ENCODE results near the gene COL23A1. TPM values are rescaled to one million over a fixed set of nuclear protein-coding genes. Genes with fewer than 3 reads are reported as not detected.
"Not testable (repeated sequence)": the region's sequence is repeated elsewhere in the genome, so short reads cannot be mapped to it uniquely, and the experiment has no call there.

The COL23A1 gene
- total and polyA plus RNA-seq, 2 donors: 0.87 to 0.90 TPM

DNA sequence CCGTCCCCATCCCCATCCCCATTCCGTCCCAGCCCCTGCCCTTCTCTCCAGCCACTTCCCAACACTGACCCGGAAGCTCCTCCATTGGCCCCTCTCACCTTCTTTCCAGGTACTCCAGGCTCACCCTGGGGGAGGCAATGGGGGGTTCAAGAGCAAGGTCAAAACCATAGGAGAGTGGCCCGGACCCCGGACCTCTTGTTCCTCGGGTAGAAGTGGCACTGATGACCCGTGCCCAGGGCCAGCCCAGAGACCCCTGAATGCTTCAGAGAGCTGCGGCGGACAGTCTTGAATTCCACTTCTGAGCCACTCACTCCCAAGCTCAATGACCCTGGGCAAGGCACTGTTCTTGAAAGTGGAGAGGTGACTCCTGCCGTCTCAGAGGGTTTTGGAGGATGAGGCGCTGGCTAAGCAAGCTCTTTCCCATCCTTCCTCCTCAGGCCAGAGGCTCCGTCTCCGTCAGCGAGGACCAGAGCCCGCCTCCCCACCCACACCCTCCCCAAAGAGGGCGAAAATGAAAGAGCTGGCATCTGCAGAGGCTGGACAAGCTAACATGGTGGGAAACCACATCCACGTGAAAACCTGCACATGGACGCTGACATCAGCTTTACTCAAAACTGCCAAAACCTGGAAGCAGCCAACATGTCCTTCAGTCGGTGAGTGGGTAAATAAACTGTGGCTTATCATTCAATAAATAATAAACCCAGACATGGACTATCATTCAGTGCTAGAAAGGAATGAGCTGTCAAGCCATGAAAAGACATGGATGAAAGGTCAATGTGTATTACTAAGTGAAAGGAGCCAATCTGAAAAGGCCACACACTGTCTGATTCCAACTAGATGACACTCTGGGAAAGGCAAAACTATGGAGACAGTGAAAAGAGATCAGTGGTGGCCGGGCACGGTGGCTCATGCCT lies 330.3 kb downstream of the COL23A1 start:
- DNase-seq (ENCODE audit: extremely low spot score): no peak
- H3K36me3 ChIP-seq (ENCODE audit: insufficient read depth): no peaks in the 10 kb centered on the region
- H3K4me1 ChIP-seq (ENCODE audit: insufficient read depth): no peaks in the 10 kb centered on the region
- no peak overlapping the region for H3K4me3 ChIP-seq (ENCODE audit: low read depth, low read length)
- WGBS: 81% methylated on average over 21 of the region's 21 CpGs
- H3K27ac ChIP-seq (ENCODE audit: low read depth): no peak overlapping the region

DNA sequence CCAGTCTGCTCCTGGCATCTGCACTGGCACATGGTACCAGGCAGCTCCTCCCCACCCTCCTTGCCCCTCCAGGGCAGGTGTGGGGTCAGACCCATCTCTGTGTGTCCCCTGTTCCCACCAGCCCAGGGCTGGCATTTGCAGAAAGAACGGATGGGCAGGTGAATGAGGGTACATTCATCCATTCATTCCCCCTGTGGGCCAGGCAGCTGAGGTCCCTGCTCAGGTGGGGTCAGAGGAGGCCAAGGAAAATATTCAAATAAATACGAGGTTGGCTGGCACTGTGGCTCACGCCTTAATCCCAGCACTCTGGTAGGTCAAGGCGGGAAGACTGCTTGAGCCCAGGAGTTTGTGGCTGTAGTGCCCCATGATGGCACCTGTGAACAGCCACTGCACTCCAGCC lies 332.5 kb downstream of the COL23A1 start:
- Histone ChIP-seq H3K27ac (ENCODE audit: low read depth) (no peak overlapping the region), H3K4me1 (ENCODE audit: insufficient read depth) (no peaks in the 10 kb centered on the region), H3K36me3 (ENCODE audit: insufficient read depth) (no peaks in the 10 kb centered on the region), H3K4me3 (ENCODE audit: low read depth, low read length) (no peak overlapping the region)
- no peak for DNase-seq (ENCODE audit: extremely low spot score)
- WGBS: 87% methylated on average over 4 of the region's 4 CpGs

- no peak for DNase-seq (ENCODE audit: extremely low spot score)
- WGBS: 76% methylated on average over 19 of the region's 19 CpGs
- no peaks in the 10 kb centered on the region for H3K36me3 ChIP-seq (ENCODE audit: insufficient read depth)
- H3K27ac ChIP-seq (ENCODE audit: low read depth): no peak overlapping the region
- no peaks in the 10 kb centered on the region for H3K4me1 ChIP-seq (ENCODE audit: insufficient read depth)
- H3K4me3 ChIP-seq (ENCODE audit: low read depth, low read length): no peak overlapping the region
These were observed 333.4 kb downstream of the COL23A1 start for GRCh38 chr5:178256746-178257145.

DNA sequence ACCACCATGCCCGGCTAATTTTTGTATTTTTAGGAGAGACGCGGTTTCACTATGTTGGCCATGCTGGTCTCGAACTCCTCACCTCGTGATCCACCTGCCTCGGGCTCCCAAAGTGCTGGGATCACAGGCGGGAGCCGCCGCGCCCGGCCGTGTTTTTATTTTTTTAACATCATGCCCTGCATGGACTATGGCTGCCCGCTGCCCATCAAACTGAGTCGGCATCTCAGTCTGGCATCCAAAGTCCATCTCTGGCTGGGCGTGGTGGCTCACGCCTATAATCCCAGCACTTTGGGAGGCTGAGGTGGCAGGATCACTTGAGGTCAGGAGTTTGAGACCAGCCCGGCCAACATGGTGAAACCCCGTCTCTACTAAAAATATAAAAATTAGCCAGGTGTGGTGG lies 336.6 kb downstream of the COL23A1 start:
- DNase-seq (ENCODE audit: extremely low spot score); H3K4me3 ChIP-seq (ENCODE audit: low read depth, low read length); H3K27ac ChIP-seq (ENCODE audit: low read depth); H3K4me1 ChIP-seq (ENCODE audit: insufficient read depth); H3K36me3 ChIP-seq (ENCODE audit: insufficient read depth): not testable (repeated sequence)
- 90% methylated on average over 18 of the region's 18 CpGs for WGBS

- DNase-seq (ENCODE audit: extremely low spot score): no peak
- WGBS: 77% methylated on average over 8 of the region's 8 CpGs
- no peaks in the 10 kb centered on the region for H3K4me1 ChIP-seq (ENCODE audit: insufficient read depth)
- no peak overlapping the region for H3K27ac ChIP-seq (ENCODE audit: low read depth)
- H3K36me3 ChIP-seq (ENCODE audit: insufficient read depth): no peaks in the 10 kb centered on the region
- H3K4me3 ChIP-seq (ENCODE audit: low read depth, low read length): no peak overlapping the region
These were observed 337.9 kb downstream of the COL23A1 start for GRCh38 chr5:178252258-178252657.

DNA sequence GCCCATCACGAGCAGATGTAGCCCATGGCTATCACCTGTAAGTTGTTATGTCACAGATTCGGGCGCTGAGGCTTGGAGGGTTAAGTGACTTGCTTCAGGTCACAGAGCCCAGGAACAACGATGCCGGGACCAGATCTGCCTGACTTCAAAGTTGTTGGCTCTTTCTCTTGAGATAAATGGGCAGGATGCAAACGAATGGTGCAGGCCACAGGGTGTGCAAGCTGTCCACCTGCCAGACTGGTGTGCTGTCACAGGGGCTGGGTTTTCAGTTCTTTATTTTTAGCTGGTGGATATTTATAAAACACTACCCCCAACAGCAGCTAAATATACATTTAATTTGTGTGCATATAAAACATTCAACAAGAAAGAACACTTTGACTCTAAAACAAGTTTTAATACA lies 339.9 kb downstream of the COL23A1 start:
- H3K36me3 ChIP-seq (ENCODE audit: insufficient read depth): no peaks in the 10 kb centered on the region
- H3K4me1 ChIP-seq (ENCODE audit: insufficient read depth): no peaks in the 10 kb centered on the region
- no peak overlapping the region for H3K4me3 ChIP-seq (ENCODE audit: low read depth, low read length)
- 63% methylated on average over 6 of the region's 6 CpGs for WGBS
- DNase-seq (ENCODE audit: extremely low spot score): no peak
- H3K27ac ChIP-seq (ENCODE audit: low read depth): no peak overlapping the region

GRCh38 chr5:178249191-178249989 lies 340.8 kb downstream of the COL23A1 start:
- no peak overlapping the region for H3K27ac ChIP-seq (ENCODE audit: low read depth)
- no peak overlapping the region for H3K4me3 ChIP-seq (ENCODE audit: low read depth, low read length)
- no peaks in the 10 kb centered on the region for H3K4me1 ChIP-seq (ENCODE audit: insufficient read depth)
- no peak for DNase-seq (ENCODE audit: extremely low spot score)
- H3K36me3 ChIP-seq (ENCODE audit: insufficient read depth): no peaks in the 10 kb centered on the region
- 70% methylated on average over 13 of the region's 13 CpGs for WGBS

GRCh38 chr5:178248750-178249149 lies 341.4 kb downstream of the COL23A1 start:
- Histone ChIP-seq H3K36me3 (ENCODE audit: insufficient read depth) (no peaks in the 10 kb centered on the region), H3K27ac (ENCODE audit: low read depth) (no peak overlapping the region), H3K4me3 (ENCODE audit: low read depth, low read length) (no peak overlapping the region), H3K4me1 (ENCODE audit: insufficient read depth) (no peaks in the 10 kb centered on the region)
- WGBS: 87% methylated on average over 18 of the region's 18 CpGs
- DNase-seq (ENCODE audit: extremely low spot score): no peak

DNA sequence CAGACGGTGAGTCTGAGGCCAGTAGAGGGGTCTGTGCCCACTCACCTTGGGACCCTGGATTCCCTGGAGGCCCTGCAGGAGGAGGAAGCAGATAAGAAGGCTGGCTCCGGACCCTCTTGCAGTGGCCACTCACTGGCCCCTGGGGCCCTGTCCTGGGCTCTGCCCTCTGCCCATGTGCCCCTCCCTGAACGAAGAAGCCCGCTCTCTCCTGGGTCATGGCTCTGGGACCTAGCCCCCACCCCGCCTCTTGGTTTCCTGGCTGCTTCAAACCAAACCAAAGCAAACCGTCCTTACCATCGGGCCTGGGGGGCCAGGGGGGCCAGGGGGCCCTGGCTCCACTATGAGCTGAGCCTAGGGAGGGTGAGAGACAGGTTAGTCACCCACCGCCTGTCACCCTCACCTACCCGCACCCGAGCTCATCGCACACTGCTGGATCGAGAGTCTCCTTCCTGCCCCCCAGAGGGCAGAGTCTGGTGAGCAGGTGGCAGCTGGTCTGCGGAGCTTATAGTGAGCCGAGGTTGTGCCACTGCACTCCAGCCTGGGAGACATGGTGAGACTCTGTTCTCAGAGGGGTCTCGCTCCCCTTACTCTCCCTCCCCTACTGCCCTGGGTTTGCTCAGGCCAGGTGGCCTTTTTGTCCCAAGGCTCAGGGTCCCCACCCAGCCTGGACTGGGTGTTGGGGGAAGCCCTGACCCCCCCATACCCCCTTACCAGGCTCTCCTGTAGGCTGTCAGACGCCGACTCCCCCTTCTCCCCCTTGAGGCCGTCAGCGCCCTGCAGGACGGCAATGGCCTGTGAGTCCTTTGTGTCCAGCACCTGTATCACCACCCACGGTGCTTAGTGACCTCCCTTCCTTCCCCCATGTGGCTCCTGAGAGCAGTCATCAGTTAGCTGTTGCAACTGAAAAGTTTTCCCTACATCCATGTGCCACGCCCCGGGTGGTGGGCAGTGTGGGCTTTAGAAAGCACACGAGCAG lies 342.4 kb downstream of the COL23A1 start:
- no peak for DNase-seq (ENCODE audit: extremely low spot score)
- no peaks in the 10 kb centered on the region for H3K36me3 ChIP-seq (ENCODE audit: insufficient read depth)
- H3K27ac ChIP-seq (ENCODE audit: low read depth): no peak overlapping the region
- no peak overlapping the region for H3K4me3 ChIP-seq (ENCODE audit: low read depth, low read length)
- WGBS: 72% methylated on average over 24 of the region's 24 CpGs
- H3K4me1 ChIP-seq (ENCODE audit: insufficient read depth): no peaks in the 10 kb centered on the region

GRCh38 chr5:178246624-178247279 lies 343.4 kb downstream of the COL23A1 start:
- 77% methylated on average over 15 of the region's 15 CpGs for WGBS
- no peak for DNase-seq (ENCODE audit: extremely low spot score)
- Histone ChIP-seq H3K4me1 (ENCODE audit: insufficient read depth) (no peaks in the 10 kb centered on the region), H3K27ac (ENCODE audit: low read depth) (no peak overlapping the region), H3K4me3 (ENCODE audit: low read depth, low read length) (no peak overlapping the region), H3K36me3 (ENCODE audit: insufficient read depth) (no peaks in the 10 kb centered on the region)

DNA sequence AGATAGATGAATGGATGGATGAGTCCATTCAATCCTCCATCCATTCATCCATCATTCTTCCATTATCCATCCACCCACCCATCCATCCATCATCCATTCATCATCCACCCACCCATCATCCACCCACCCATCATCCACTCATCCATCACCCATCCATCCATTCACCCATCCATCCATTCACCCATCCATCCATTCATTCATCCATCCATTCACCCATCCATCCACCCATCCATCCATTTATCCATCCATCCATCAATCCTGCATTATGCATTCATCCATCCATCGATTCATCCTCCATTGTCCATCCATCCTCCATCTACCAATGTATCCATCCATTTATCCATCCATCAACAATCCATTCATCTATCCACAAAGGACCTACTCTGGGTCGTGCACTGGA lies 344.8 kb downstream of the COL23A1 start:
- Histone ChIP-seq H3K4me1 (ENCODE audit: insufficient read depth) (no peaks in the 10 kb centered on the region), H3K36me3 (ENCODE audit: insufficient read depth) (no peaks in the 10 kb centered on the region)
- 84% methylated on average over 2 of the region's 2 CpGs for WGBS

DNA sequence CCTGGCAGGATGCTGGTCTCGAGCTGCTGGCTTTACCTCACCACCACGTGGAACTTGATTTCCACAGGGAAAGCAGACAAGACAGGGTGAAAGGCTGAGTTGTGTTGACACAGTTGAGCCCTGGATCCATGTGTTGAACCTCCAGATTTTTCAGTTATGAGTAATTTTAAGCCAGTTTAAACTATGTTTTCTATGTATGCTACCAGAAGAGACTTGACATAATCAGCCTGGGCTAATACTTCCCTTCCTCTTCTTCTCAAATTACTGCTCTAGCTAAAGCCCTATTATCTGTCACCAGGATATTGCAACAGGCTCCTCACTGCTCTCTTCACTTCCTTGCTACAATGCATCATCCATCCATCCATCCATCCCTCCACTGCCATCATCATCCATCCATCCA lies 345.6 kb downstream of the COL23A1 start:
- 46% methylated on average over 2 of the region's 2 CpGs for WGBS
- Histone ChIP-seq H3K4me1 (ENCODE audit: insufficient read depth) (no peaks in the 10 kb centered on the region), H3K27ac (ENCODE audit: low read depth) (no peak overlapping the region), H3K4me3 (ENCODE audit: low read depth, low read length) (no peak overlapping the region), H3K36me3 (ENCODE audit: insufficient read depth) (no peaks in the 10 kb centered on the region)
- DNase-seq (ENCODE audit: extremely low spot score): no peak

More for the DNA sequence above, 344.8 kb downstream of the COL23A1 start:
- no peak for DNase-seq (ENCODE audit: extremely low spot score)
- Histone ChIP-seq H3K4me3 (ENCODE audit: low read depth, low read length) (no peak overlapping the region), H3K27ac (ENCODE audit: low read depth) (no peak overlapping the region)

GRCh38 chr5:178242416-178242815 lies 347.8 kb downstream of the COL23A1 start:
- DNase-seq (ENCODE audit: extremely low spot score): no peak
- Histone ChIP-seq H3K27ac (ENCODE audit: low read depth) (no peak overlapping the region), H3K36me3 (ENCODE audit: insufficient read depth) (no peaks in the 10 kb centered on the region), H3K4me3 (ENCODE audit: low read depth, low read length) (no peak overlapping the region), H3K4me1 (ENCODE audit: insufficient read depth) (no peaks in the 10 kb centered on the region)
- 74% methylated on average over 10 of the region's 10 CpGs for WGBS
